ENCODE measurements around the gene DMD.
"Not testable (repeated sequence)": the region's sequence is repeated elsewhere in the genome, so short reads cannot be mapped to it uniquely, and the experiment has no call there.

Gene DMD

GRCh38 chrX:32618154-32618553, 593.2 kb downstream of the DMD start:
- no peak for DNase-seq (ENCODE audit: low read depth in 2 of 2)

- no peak for DNase-seq (ENCODE audit: low read depth in 2 of 2)
Observed at GRCh38 chrX:32614707-32615106, 596.6 kb downstream of the DMD start.

GRCh38 chrX:32599156-32599555, 612.2 kb downstream of the DMD start:
- no peak for DNase-seq (ENCODE audit: low read depth in 2 of 2)

GRCh38 chrX:32598707-32599106, 612.6 kb downstream of the DMD start:
- no peak for DNase-seq (ENCODE audit: low read depth in 2 of 2)

GRCh38 chrX:32597777-32598176, 613.6 kb downstream of the DMD start:
- no peak for DNase-seq (ENCODE audit: low read depth in 2 of 2)

GRCh38 chrX:32592786-32593185, 618.6 kb downstream of the DMD start:
- no peak for DNase-seq (ENCODE audit: low read depth in 2 of 2)

GRCh38 chrX:32591589-32591988, 619.8 kb downstream of the DMD start:
- no peak for DNase-seq (ENCODE audit: low read depth in 2 of 2)

GRCh38 chrX:32582729-32583128, 628.6 kb downstream of the DMD start:
- DNase-seq (ENCODE audit: low read depth in 2 of 2) = no peak

- no peak for DNase-seq (ENCODE audit: low read depth in 2 of 2)
Observed at GRCh38 chrX:32576885-32577284, 634.5 kb downstream of the DMD start.

- DNase-seq (ENCODE audit: low read depth in 2 of 2) = no peak
Observed at GRCh38 chrX:32572644-32573043, 638.7 kb downstream of the DMD start.

GRCh38 chrX:32571579-32571978, 639.8 kb downstream of the DMD start:
- no peak for DNase-seq (ENCODE audit: low read depth in 2 of 2)

- no peak for DNase-seq (ENCODE audit: low read depth in 2 of 2)
Observed at GRCh38 chrX:32562261-32562660, 649.1 kb downstream of the DMD start.

- DNase-seq (ENCODE audit: low read depth in 2 of 2) = no peak
Observed at GRCh38 chrX:32545101-32545500, 666.2 kb downstream of the DMD start.

- no peak for DNase-seq (ENCODE audit: low read depth in 2 of 2)
Observed at GRCh38 chrX:32538554-32538953, 672.8 kb downstream of the DMD start.

- no peak for DNase-seq (ENCODE audit: low read depth in 2 of 2)
Observed at GRCh38 chrX:32533848-32534247, 677.5 kb downstream of the DMD start.

GRCh38 chrX:32532262-32532661, 679.1 kb downstream of the DMD start:
- no peak for DNase-seq (ENCODE audit: low read depth in 2 of 2)

GRCh38 chrX:32530802-32531403, 680.4 kb downstream of the DMD start:
- DNase-seq (ENCODE audit: low read depth in 2 of 2) = no peak

- not testable (repeated sequence) for DNase-seq (ENCODE audit: low read depth in 2 of 2)
Observed at GRCh38 chrX:32528451-32528850, 682.9 kb downstream of the DMD start.

- no peak for DNase-seq (ENCODE audit: low read depth in 2 of 2)
Observed at GRCh38 chrX:32525234-32525633, 686.1 kb downstream of the DMD start.

GRCh38 chrX:32524385-32524784, 687.0 kb downstream of the DMD start:
- no peak for DNase-seq (ENCODE audit: low read depth in 2 of 2)

- no peak for DNase-seq (ENCODE audit: low read depth in 2 of 2)
Observed at GRCh38 chrX:32520789-32521188, 690.6 kb downstream of the DMD start.

- DNase-seq (ENCODE audit: low read depth in 2 of 2) = no peak
Observed at GRCh38 chrX:32514986-32515385, 696.4 kb downstream of the DMD start.

GRCh38 chrX:32501606-32502005, 709.7 kb downstream of the DMD start:
- no peak for DNase-seq (ENCODE audit: low read depth in 2 of 2)

- no peak for DNase-seq (ENCODE audit: low read depth in 2 of 2)
Observed at GRCh38 chrX:32496671-32497070, 714.7 kb downstream of the DMD start.
